ENCODE measurements around the gene UBTF.

Gene UBTF

GRCh38 chr17:44183024-44183423 lies 36.5 kb downstream of the UBTF start:
- ChIA-PET POLR2A (no interaction called here), CTCF (no interaction called here)
- H3K36me3 ChIP-seq (ENCODE audit: control insufficient read depth in 4 of 4, insufficient read depth in 4 of 4, low read length in 3 of 4) = peaks cover 0 to 31% (median 12%) of the 10 kb centered on the region in 4 experiments
- DNase-seq = no peak
- H3K4me1 ChIP-seq (ENCODE audit: control extremely low read depth in 1 of 4, control insufficient read depth in 4 of 4, insufficient read depth in 4 of 4, low read length in 3 of 4) = peaks cover 4 to 22% (median 15%) of the 10 kb centered on the region in 4 experiments
- H3K27ac ChIP-seq (ENCODE audit: insufficient read depth in 1 of 2, low read depth in 1 of 2, low read length in 2 of 2, poor library complexity in 1 of 2, severe bottlenecking in 2 of 2) = no peak overlapping the region
- H3K27me3 ChIP-seq (replicated peaks in 2 of 5; ENCODE audit: control insufficient read depth in 4 of 5, insufficient read depth in 5 of 5, low read length in 4 of 5) = no peaks in the 10 kb centered on the region
- no peaks in the 10 kb centered on the region for H3K9me3 ChIP-seq (ENCODE audit: control extremely low read depth in 1 of 5, control insufficient read depth in 4 of 5, insufficient read depth in 2 of 5, low read depth in 1 of 5, low read length in 4 of 5)
- H3K4me3 ChIP-seq (ENCODE audit: control insufficient read depth in 1 of 7, extremely low read depth in 1 of 7, insufficient read depth in 4 of 7, low read depth in 2 of 7, low read length in 6 of 7) = no peak overlapping the region
- no CpG with 5 or more reads among the region's 2 CpGs for WGBS (ENCODE audit: insufficient coverage)

DNA sequence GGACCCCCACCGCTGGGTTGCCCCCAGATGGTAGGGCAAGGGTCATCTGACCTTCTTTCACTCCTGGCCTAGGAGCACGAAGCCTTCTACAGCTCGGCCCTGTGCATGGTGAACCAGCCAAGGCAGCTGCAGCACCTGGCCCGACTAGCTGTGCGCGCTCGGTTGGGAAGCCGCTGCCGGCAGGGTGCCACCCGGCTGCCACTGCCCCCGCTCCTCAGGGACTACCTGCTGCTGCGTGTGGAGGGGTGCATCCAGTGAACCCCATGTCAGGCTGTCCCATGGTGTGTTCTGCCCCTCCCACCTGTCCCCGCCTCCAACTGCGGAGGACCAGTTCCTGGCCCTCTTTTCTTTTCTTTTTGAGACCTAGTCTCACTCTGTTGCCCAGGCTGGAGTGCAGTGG lies 41.3 kb downstream of the UBTF start:
- ChIA-PET CTCF (interaction anchor here (1.2 kb wide), 1 partner anchor 9 kb away, joined by 3 read pairs; no protein-coding TSS in a partner anchor), POLR2A (interaction anchor here (0.6 kb wide), 1 partner anchor 141 kb away, joined by 4 read pairs; no protein-coding TSS in a partner anchor)
- no peak for DNase-seq
- Histone ChIP-seq H3K4me3 (ENCODE audit: control insufficient read depth in 1 of 7, extremely low read depth in 1 of 7, insufficient read depth in 4 of 7, low read depth in 2 of 7, low read length in 6 of 7) (no peak overlapping the region), H3K4me1 (ENCODE audit: control extremely low read depth in 1 of 4, control insufficient read depth in 4 of 4, insufficient read depth in 4 of 4, low read length in 3 of 4) (no peaks in the 10 kb centered on the region), H3K36me3 (ENCODE audit: control insufficient read depth in 4 of 4, insufficient read depth in 4 of 4, low read length in 3 of 4) (peaks cover 3 to 38% (median 24%) of the 10 kb centered on the region in 4 experiments), H3K27ac (ENCODE audit: insufficient read depth in 1 of 2, low read depth in 1 of 2, low read length in 2 of 2, poor library complexity in 1 of 2, severe bottlenecking in 2 of 2) (no peak overlapping the region), H3K27me3 (replicated peaks in 2 of 5; ENCODE audit: control insufficient read depth in 4 of 5, insufficient read depth in 5 of 5, low read length in 4 of 5) (no peaks in the 10 kb centered on the region), H3K9me3 (ENCODE audit: control extremely low read depth in 1 of 5, control insufficient read depth in 4 of 5, insufficient read depth in 2 of 5, low read depth in 1 of 5, low read length in 4 of 5) (no peaks in the 10 kb centered on the region)
- WGBS (ENCODE audit: insufficient coverage) = 98% methylated on average over 11 of the region's 14 CpGs

DNA sequence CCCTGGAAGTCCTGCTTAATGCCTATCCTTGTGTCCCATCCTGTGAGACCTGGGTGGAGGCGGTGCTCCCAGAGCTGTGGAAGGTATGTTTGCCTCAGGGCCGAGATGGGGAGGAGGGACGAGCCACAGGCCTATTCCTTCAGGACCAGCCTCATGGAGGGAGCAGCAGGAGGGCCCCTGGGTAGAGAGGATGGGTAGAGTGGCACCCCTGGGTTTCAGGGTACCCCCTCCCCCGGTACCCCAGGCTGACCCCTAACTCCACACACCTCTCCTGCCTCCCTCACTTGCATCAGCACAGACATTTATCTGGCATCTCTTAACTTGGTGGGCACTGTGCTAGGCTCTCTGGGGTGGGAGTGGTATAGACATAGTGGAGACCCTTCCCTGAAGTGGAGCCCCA lies 41.8 kb downstream of the UBTF start:
- WGBS (ENCODE audit: insufficient coverage) = no CpG with 5 or more reads among the region's 4 CpGs
- POLR2A ChIA-PET = interaction anchor here (0.6 kb wide), 1 partner anchor 141 kb away, joined by 4 read pairs; no protein-coding TSS in a partner anchor
- CTCF ChIA-PET = interaction anchor here (1.2 to 1.4 kb wide), 2 partner anchors 9 kb away, joined by 3 read pairs; partner anchors contain the start of gene TMUB2

GRCh38 chr17:44176671-44177501 lies 42.6 kb downstream of the UBTF start:
- H3K27ac ChIP-seq (ENCODE audit: insufficient read depth in 1 of 2, low read depth in 1 of 2, low read length in 2 of 2, poor library complexity in 1 of 2, severe bottlenecking in 2 of 2) = no peak overlapping the region
- 98% methylated on average over 37 of the region's 54 CpGs for WGBS (ENCODE audit: insufficient coverage)
- no peaks in the 10 kb centered on the region for H3K9me3 ChIP-seq (ENCODE audit: control extremely low read depth in 1 of 5, control insufficient read depth in 4 of 5, insufficient read depth in 2 of 5, low read depth in 1 of 5, low read length in 4 of 5)
- no peak overlapping the region for H3K4me3 ChIP-seq (ENCODE audit: control insufficient read depth in 1 of 7, extremely low read depth in 1 of 7, insufficient read depth in 4 of 7, low read depth in 2 of 7, low read length in 6 of 7)
- ChIA-PET CTCF (interaction anchor here (0.6 to 1.4 kb wide), 3 partner anchors 10 to 61 kb away, joined by 3 to 5 read pairs (median 3); partner anchors contain the start of gene TMUB2), POLR2A (no interaction called here)
- no peak for DNase-seq
- H3K36me3 ChIP-seq (ENCODE audit: control insufficient read depth in 4 of 4, insufficient read depth in 4 of 4, low read length in 3 of 4) = peaks cover 3 to 27% (median 20%) of the 10 kb centered on the region in 4 experiments
- no peaks in the 10 kb centered on the region for H3K4me1 ChIP-seq (ENCODE audit: control extremely low read depth in 1 of 4, control insufficient read depth in 4 of 4, insufficient read depth in 4 of 4, low read length in 3 of 4)
- no peaks in the 10 kb centered on the region for H3K27me3 ChIP-seq (replicated peaks in 2 of 5; ENCODE audit: control insufficient read depth in 4 of 5, insufficient read depth in 5 of 5, low read length in 4 of 5)

More for the DNA sequence above, 41.8 kb downstream of the UBTF start:
- peaks cover 3 to 34% (median 24%) of the 10 kb centered on the region in 4 experiments for H3K36me3 ChIP-seq (ENCODE audit: control insufficient read depth in 4 of 4, insufficient read depth in 4 of 4, low read length in 3 of 4)
- no peaks in the 10 kb centered on the region for H3K27me3 ChIP-seq (replicated peaks in 2 of 5; ENCODE audit: control insufficient read depth in 4 of 5, insufficient read depth in 5 of 5, low read length in 4 of 5)
- H3K27ac ChIP-seq (ENCODE audit: insufficient read depth in 1 of 2, low read depth in 1 of 2, low read length in 2 of 2, poor library complexity in 1 of 2, severe bottlenecking in 2 of 2) = no peak overlapping the region
- DNase-seq = no peak
- no peaks in the 10 kb centered on the region for H3K9me3 ChIP-seq (ENCODE audit: control extremely low read depth in 1 of 5, control insufficient read depth in 4 of 5, insufficient read depth in 2 of 5, low read depth in 1 of 5, low read length in 4 of 5)
- no peak overlapping the region for H3K4me3 ChIP-seq (ENCODE audit: control insufficient read depth in 1 of 7, extremely low read depth in 1 of 7, insufficient read depth in 4 of 7, low read depth in 2 of 7, low read length in 6 of 7)
- H3K4me1 ChIP-seq (ENCODE audit: control extremely low read depth in 1 of 4, control insufficient read depth in 4 of 4, insufficient read depth in 4 of 4, low read length in 3 of 4) = no peaks in the 10 kb centered on the region

- H3K36me3 ChIP-seq (ENCODE audit: control insufficient read depth in 4 of 4, insufficient read depth in 4 of 4, low read length in 3 of 4) = peaks cover 3 to 23% (median 16%) of the 10 kb centered on the region in 4 experiments
- no peaks in the 10 kb centered on the region for H3K9me3 ChIP-seq (ENCODE audit: control extremely low read depth in 1 of 5, control insufficient read depth in 4 of 5, insufficient read depth in 2 of 5, low read depth in 1 of 5, low read length in 4 of 5)
- 100% methylated on average over 1 of the region's 1 CpG for WGBS (ENCODE audit: insufficient coverage)
- no peak overlapping the region for H3K4me3 ChIP-seq (ENCODE audit: control insufficient read depth in 1 of 7, extremely low read depth in 1 of 7, insufficient read depth in 4 of 7, low read depth in 2 of 7, low read length in 6 of 7)
- no peaks in the 10 kb centered on the region for H3K27me3 ChIP-seq (replicated peaks in 2 of 5; ENCODE audit: control insufficient read depth in 4 of 5, insufficient read depth in 5 of 5, low read length in 4 of 5)
- ChIA-PET CTCF (interaction anchor here (0.6 to 1.4 kb wide), 3 partner anchors 10 to 61 kb away, joined by 3 to 5 read pairs (median 3); partner anchors contain the start of gene TMUB2), POLR2A (interaction anchor here (0.6 to 0.7 kb wide), 2 partner anchors 109 to 155 kb away, joined by 6 to 10 read pairs; no protein-coding TSS in a partner anchor)
- no peak for DNase-seq
- H3K4me1 ChIP-seq (ENCODE audit: control extremely low read depth in 1 of 4, control insufficient read depth in 4 of 4, insufficient read depth in 4 of 4, low read length in 3 of 4) = no peaks in the 10 kb centered on the region
- no peak overlapping the region for H3K27ac ChIP-seq (ENCODE audit: insufficient read depth in 1 of 2, low read depth in 1 of 2, low read length in 2 of 2, poor library complexity in 1 of 2, severe bottlenecking in 2 of 2)
These were observed 43.2 kb downstream of the UBTF start for GRCh38 chr17:44176257-44176656.

DNA sequence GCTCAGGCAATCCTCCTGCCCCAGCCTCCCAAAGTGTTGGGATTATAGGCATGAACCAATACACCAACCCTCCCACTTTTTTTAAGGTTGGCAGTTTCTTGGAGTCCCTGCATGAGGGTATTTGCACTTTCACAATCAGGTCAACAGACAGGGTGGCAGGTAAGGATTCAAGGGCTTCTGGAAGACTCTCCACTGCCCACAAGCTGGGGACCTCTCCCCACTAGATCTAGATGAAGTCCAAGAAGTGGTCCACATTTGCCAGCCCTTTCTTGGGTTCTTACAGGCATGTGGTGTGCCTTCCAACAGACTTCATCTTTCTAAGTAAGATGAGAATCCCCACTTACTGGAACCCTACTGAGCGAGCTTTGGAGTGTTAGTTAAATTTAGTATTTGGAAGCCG lies 45.0 kb downstream of the UBTF start:
- no peak for DNase-seq
- H3K27me3 ChIP-seq (replicated peaks in 2 of 5; ENCODE audit: control insufficient read depth in 4 of 5, insufficient read depth in 5 of 5, low read length in 4 of 5) = no peaks in the 10 kb centered on the region
- WGBS (ENCODE audit: insufficient coverage) = no CpG with 5 or more reads among the region's 2 CpGs
- peaks cover 0 to 13% (median 0%) of the 10 kb centered on the region in 4 experiments for H3K4me1 ChIP-seq (ENCODE audit: control extremely low read depth in 1 of 4, control insufficient read depth in 4 of 4, insufficient read depth in 4 of 4, low read length in 3 of 4)
- no peak overlapping the region for H3K27ac ChIP-seq (ENCODE audit: insufficient read depth in 1 of 2, low read depth in 1 of 2, low read length in 2 of 2, poor library complexity in 1 of 2, severe bottlenecking in 2 of 2)
- CTCF ChIA-PET = interaction anchor here (1.4 to 1.6 kb wide), 2 partner anchors 23 to 29 kb away, joined by 3 to 4 read pairs; no protein-coding TSS in a partner anchor
- no peaks in the 10 kb centered on the region for H3K9me3 ChIP-seq (ENCODE audit: control extremely low read depth in 1 of 5, control insufficient read depth in 4 of 5, insufficient read depth in 2 of 5, low read depth in 1 of 5, low read length in 4 of 5)
- peaks cover 3 to 23% (median 16%) of the 10 kb centered on the region in 4 experiments for H3K36me3 ChIP-seq (ENCODE audit: control insufficient read depth in 4 of 4, insufficient read depth in 4 of 4, low read length in 3 of 4)
- POLR2A ChIA-PET = no interaction called here
- no peak overlapping the region for H3K4me3 ChIP-seq (ENCODE audit: control insufficient read depth in 1 of 7, extremely low read depth in 1 of 7, insufficient read depth in 4 of 7, low read depth in 2 of 7, low read length in 6 of 7)

All from common myeloid progenitor, CD34-positive (primary cell).